HG03439 (cell line): Measurements from ENCODE around the gene ASPRV1.

ENCODE experiments used
- ATAC-seq: cut with Tn5 transposase; IDR thresholded peaks from one replicate; pipeline ENCODE4 v1.9.1; 2021; ENCODE audit warnings: mild to moderate bottlenecking, moderate library complexity; ENCODE audit not compliant: unreplicated experiment

The ASPRV1 gene

DNA sequence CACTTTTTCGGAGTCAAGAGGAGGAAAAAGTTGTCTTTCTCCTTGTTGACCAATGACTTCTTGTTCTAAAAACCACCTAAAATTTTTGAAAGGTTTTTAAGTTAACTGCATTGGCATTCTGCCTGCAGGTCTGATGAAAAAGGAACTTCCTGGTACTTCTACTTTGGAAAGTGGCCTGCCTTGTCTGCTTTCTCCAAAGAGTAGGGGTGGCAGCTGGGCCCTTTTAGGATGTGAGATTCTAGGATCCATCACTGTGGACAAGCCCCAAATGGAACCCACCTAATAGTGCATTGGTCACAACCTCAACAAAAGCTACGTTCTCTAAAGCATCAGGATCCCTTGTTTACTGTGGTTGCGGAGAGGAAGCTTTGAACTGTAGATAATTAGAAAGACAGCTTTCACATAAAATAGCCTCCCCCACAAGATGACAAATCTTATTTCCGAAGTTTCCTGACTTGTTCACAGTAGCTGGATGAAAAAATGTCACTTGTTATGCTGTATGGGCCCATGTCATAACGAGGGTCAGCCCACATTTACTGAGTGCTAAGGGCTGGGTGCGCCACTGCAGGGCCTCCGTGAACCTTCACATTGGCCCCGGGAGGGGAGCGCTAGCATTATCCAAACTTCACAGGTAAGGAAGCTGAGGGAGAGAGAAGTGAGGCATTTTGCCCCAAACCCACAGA is 17.4 kb downstream of the ASPRV1 start:
- ATAC-seq: no peak

GRCh38 chr2:69943000-69943842 is 18.2 kb downstream of the ASPRV1 start:
- no peak for ATAC-seq

- ATAC-seq: no peak
Measured at GRCh38 chr2:69940691-69941090, 20.7 kb downstream of the ASPRV1 start.

DNA sequence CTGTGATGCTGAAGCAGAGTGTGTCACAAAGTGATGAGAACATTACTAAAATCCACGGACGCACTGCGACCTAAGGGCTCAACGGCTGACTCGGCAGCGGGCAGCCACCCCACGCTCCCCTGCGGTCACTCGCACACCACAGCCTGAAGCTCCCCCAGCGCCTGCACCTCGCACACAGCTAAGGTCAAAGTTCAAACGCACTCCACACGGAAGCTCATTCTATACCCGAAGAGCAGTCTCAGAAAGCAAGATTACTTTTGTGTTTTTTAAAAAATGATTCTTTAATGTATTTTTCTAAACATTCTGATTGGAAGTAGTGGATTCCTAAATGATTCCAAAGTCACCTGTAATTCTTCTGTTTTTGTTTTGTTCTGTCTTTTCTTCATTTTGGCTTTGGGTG is 21.7 kb downstream of the ASPRV1 start:
- ATAC-seq: no peak

- ATAC-seq: no peak
Measured at GRCh38 chr2:69937968-69938367, 23.5 kb downstream of the ASPRV1 start.

DNA sequence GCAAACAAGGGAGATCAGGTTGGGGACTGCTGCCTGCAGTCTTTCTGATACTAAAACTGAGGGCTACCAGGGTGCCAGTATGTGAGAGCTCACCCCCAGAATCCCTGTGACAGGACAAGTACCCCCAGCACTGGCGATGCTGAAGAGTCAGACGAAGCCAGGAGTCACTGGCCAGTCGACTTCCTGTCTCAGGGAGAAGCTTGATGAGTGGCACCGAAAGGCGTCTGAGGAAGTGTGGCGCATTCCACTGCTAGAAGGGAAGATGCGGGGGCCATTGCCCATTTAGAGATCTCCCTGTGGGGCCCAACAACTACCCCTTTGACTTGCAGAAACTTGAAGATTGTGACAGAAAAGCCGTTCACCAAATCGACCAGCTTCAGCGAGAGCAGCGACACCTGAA is 24.5 kb downstream of the ASPRV1 start:
- ATAC-seq: no peak

GRCh38 chr2:69935011-69935410 is 26.4 kb downstream of the ASPRV1 start:
- no peak for ATAC-seq

- no peak for ATAC-seq
Measured at GRCh38 chr2:69934614-69934908, 26.9 kb downstream of the ASPRV1 start.

GRCh38 chr2:69933839-69934613 is 27.4 kb downstream of the ASPRV1 start:
- ATAC-seq: no peak

DNA sequence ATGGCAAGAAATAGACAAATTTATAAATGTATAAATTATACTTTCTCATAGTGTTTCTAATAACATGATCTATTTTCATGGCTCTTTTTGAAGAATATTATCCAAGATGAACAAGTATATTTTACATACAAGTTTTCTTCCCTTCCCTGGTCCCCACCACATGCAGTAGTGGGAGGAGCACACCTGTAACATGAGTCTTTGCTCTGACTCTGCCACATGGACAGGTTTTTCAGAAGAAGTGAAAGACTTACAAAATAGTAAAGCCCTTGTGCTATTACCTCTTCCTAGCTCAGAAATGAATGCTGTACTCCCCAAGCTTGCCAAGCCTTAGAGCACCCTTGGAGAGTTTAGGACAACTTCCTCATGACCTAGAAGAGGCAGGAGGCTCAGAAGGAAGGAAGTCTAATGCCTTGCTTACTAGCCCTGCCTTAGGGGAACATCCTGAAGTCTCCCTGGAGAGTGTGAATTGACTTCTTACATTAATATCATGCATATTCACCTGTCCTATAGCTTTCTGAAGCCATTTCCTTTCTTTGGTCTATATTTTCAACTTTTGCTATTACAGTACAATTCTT is 28.1 kb downstream of the ASPRV1 start:
- ATAC-seq: no peak

GRCh38 chr2:69932596-69932922 is 28.9 kb downstream of the ASPRV1 start:
- ATAC-seq: no peak

DNA sequence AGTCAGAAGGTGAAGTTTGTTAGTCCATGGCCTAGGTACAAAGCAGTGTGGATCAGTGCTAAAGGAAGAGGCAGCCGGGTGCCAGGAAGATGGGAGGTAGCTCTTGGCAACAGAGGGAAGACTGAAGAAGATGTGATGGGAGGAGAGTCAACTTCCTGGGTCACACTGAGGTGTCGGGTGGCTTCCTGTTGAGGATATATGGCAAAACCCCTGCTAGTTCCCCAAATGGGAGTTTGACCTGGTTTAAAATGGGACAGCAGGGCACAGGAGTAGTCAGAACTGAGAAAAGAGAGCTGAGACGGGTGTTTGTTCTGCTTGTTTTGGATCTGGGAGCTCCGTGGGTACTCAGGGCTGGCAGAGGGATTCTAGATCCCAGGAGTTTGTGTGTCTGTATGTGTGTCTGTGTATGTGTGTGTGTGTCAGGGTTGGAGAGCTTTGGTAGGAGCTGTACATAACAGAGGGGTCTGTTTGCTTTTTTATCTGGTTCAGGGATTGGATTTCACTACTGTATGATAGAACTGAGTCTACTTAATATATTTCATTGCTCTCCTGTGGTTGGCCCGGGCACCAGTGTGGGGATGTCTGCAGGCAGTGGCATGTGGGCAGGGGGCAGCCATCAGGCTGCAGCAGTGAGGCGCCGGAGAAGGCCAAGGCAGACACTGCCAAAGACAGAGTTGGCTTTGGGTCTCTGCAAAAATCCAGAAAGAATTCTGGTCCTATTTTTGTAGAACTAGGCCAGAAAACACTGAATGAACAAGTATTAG is 29.4 kb downstream of the ASPRV1 start:
- no peak for ATAC-seq

- ATAC-seq: no peak
Measured at GRCh38 chr2:69926849-69927515, 34.4 kb downstream of the ASPRV1 start.

DNA sequence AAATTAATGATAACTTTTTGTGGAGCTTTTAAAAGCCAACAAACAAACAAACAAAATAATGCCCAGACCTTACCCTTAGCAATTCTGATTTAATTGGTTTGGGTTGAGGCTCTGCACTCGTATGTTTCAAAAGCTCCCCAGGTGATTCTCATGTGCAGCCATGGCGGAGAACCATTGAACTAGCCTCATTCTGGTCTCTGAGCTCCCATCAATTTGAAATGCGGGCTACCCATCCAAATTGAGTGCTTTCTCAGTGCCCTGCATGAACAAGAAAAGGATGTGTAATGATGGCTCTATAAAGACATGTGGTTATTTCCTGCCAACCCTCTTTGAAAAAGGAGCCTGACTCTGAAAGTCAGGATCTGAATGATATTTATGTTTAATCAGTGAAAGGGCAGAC is 38.3 kb downstream of the ASPRV1 start:
- ATAC-seq: no peak

DNA sequence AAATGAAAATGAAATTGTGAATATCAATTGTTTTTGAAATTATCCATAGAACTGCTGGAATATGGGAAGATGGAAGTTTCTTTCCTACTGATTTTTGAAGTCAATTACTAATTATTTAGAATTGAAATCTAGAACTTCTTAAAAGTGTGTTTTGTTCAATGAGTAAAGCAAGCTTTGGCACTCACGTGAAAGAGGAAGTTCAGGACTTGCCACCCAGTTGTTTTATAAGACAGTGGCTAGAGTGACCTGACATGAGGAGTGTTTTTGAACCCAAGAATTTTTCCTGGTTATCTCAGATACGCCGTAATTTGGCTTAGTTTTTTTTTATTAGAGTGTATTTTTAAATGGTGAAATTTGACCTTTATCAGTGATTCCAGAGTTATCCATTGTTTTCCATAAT is 43.0 kb downstream of the ASPRV1 start:
- ATAC-seq: no peak

- ATAC-seq: no peak
Measured at GRCh38 chr2:69917852-69918251, 43.6 kb downstream of the ASPRV1 start.

GRCh38 chr2:69916106-69916505 is 45.3 kb downstream of the ASPRV1 start:
- no peak for ATAC-seq

- ATAC-seq: peak; percentile 2
Measured at GRCh38 chr2:69914950-69915945, 46.2 kb downstream of the ASPRV1 start, which contains the start of gene MXD1. TSS of gene MXD1 (plus strand) at chr2:69915109. CDS start at chr2:69915331, 222 bp downstream.
